ENCODE results near the gene OIT3. TPM values are rescaled to one million over a fixed set of nuclear protein-coding genes. Genes with fewer than 3 reads are reported as not detected.

Gene OIT3
- total and polyA plus RNA-seq, 2 of the 4 experiments (the other 2 are of a cell fraction) = not detected

GRCh38 chr10:72875250-72876055 is 18.1 kb upstream of the OIT3 start:
- DNase-seq (peak; percentile 43), ATAC-seq (ENCODE audit: low read depth) (peak; percentile 75)
- H4K91ac ChIP-seq (ENCODE audit: insufficient read depth, low read depth, low read length) = no peak overlapping the region
- no peaks in the 10 kb centered on the region for H3K4me1 ChIP-seq (ENCODE audit: control insufficient read depth, insufficient read depth, low read length)
- H3K56ac ChIP-seq (ENCODE audit: extremely low read depth, insufficient read depth, low read length) = no peak overlapping the region
- intact Hi-C loops (cut with micrococcal nuclease) (loop anchor here (1.0 kb wide), 1 partner anchor 511 kb away; no protein-coding TSS in a partner anchor), in situ Hi-C loops (cut with MboI; ENCODE audit: low sequenced_read_pairs) (no loop called here), dilution Hi-C loops (cut with HindIII; ENCODE audit: low sequenced_read_pairs, unreplicated experiment) (no loop called here)
- no peak overlapping the region for H2BK120ac ChIP-seq (ENCODE audit: low read depth, low read length)
- ChIA-PET POLR2A (ENCODE audit: unreplicated experiment) (no interaction called here), CTCF (interaction anchor here (0.6 kb wide), 1 partner anchor 504 kb away, joined by 3 read pairs; no protein-coding TSS in a partner anchor)
- no peak overlapping the region for H2AFZ ChIP-seq (replicated peaks; ENCODE audit: low read length, poor library complexity)
- no peak overlapping the region for H2BK5ac ChIP-seq (ENCODE audit: low read depth, low read length, poor library complexity, severe bottlenecking)
- H3K4me2 ChIP-seq (ENCODE audit: low read depth, low read length) = no peak overlapping the region
- no CpG with 5 or more reads among the region's 3 CpGs for WGBS, 2 experiments (ENCODE audit: extremely low coverage in 2 of 2, insufficient read length in 1 of 2)
- H3K4ac ChIP-seq (ENCODE audit: low read depth, low read length) = no peak overlapping the region
- H2BK15ac ChIP-seq (ENCODE audit: low read depth, low read length) = no peak overlapping the region
- H4K5ac ChIP-seq (ENCODE audit: low read depth, low read length) = no peak overlapping the region
- no peak overlapping the region for H3K9ac ChIP-seq (ENCODE audit: low read depth, low read length)
- TF ChIP-seq RAD21 (IDR thresholded peaks at IDR 0.05; ENCODE audit: low read length) = peak; percentile 63
- TF ChIP-seq SMC3 (IDR thresholded peaks at IDR 0.05; ENCODE audit: low read depth, low read length) = peak; percentile 48
- no peak for TF ChIP-seq RFX5 (IDR thresholded peaks at IDR 0.05; ENCODE audit: low read depth, low read length)
- TF ChIP-seq, protein P1, sequence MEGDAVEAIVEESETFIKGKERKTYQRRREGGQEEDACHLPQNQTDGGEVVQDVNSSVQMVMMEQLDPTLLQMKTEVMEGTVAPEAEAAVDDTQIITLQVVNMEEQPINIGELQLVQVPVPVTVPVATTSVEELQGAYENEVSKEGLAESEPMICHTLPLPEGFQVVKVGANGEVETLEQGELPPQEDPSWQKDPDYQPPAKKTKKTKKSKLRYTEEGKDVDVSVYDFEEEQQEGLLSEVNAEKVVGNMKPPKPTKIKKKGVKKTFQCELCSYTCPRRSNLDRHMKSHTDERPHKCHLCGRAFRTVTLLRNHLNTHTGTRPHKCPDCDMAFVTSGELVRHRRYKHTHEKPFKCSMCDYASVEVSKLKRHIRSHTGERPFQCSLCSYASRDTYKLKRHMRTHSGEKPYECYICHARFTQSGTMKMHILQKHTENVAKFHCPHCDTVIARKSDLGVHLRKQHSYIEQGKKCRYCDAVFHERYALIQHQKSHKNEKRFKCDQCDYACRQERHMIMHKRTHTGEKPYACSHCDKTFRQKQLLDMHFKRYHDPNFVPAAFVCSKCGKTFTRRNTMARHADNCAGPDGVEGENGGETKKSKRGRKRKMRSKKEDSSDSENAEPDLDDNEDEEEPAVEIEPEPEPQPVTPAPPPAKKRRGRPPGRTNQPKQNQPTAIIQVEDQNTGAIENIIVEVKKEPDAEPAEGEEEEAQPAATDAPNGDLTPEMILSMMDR (conservative IDR thresholded peaks at IDR 0.05; ENCODE audit: low read depth, low read length) = peak; percentile 63
- no peak for TF ChIP-seq MAZ (IDR thresholded peaks at IDR 0.05; ENCODE audit: borderline replicate concordance, low read depth, low read length)
- TF ChIP-seq RCOR1 (IDR thresholded peaks at IDR 0.05; ENCODE audit: insufficient replicate concordance, low read length) = no peak
- TF ChIP-seq, protein P2, sequence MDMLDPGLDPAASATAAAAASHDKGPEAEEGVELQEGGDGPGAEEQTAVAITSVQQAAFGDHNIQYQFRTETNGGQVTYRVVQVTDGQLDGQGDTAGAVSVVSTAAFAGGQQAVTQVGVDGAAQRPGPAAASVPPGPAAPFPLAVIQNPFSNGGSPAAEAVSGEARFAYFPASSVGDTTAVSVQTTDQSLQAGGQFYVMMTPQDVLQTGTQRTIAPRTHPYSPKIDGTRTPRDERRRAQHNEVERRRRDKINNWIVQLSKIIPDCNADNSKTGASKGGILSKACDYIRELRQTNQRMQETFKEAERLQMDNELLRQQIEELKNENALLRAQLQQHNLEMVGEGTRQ (IDR thresholded peaks at IDR 0.05; ENCODE audit: low read depth, low read length) = no peak
- 0 out of 2 replicates have a peak, but pooled peaks cover 2% of the 10 kb centered on the region for H3K9me3 ChIP-seq (ENCODE audit: control insufficient read depth, insufficient read depth, low read length)
- no peak overlapping the region for H3K4me3 ChIP-seq (ENCODE audit: insufficient read depth, low read depth, low read length)
- H2BK20ac ChIP-seq (ENCODE audit: low read depth, low read length) = no peak overlapping the region
- no peaks in the 10 kb centered on the region; the same call in 1 of the 2 replicates for H4K20me1 ChIP-seq (ENCODE audit: insufficient read depth, low read length)
- no peak overlapping the region for H3K23ac ChIP-seq (ENCODE audit: low read depth, low read length)
- peaks cover 0 to 6% of the 10 kb centered on the region in 2 experiments; a peak in 3 of 4 replicates for H3K79me1 ChIP-seq (ENCODE audit: low read depth in 1 of 2, low read length in 2 of 2)
- H3K14ac ChIP-seq (replicated peaks; ENCODE audit: low read depth, low read length) = no peak overlapping the region
- no peak overlapping the region; the same call in 1 of the 2 replicates for H2AK5ac ChIP-seq (ENCODE audit: low read depth, low read length)
- no peaks in the 10 kb centered on the region for H3K9me1 ChIP-seq (ENCODE audit: insufficient read depth, low read length)
- H4K8ac ChIP-seq (ENCODE audit: low read depth in 2 of 2, low read length in 2 of 2) = no peak overlapping the region
- no peak overlapping the region for H2AK9ac ChIP-seq (replicated peaks; ENCODE audit: low read depth, low read length, poor library complexity)
- no peaks in the 10 kb centered on the region for H3K27me3 ChIP-seq (ENCODE audit: control insufficient read depth, insufficient read depth, low read length)
- H3K18ac ChIP-seq (ENCODE audit: low read depth, low read length) = no peak overlapping the region
- no TSS peak for BruUV-seq (replicated peaks)
- H3K36me3 ChIP-seq (ENCODE audit: control insufficient read depth, insufficient read depth, low read length) = peaks cover 6% of the 10 kb centered on the region; the same call in 1 of the 2 replicates
- no peak overlapping the region for H3K27ac ChIP-seq (ENCODE audit: insufficient read depth, low read length)
